ENCODE measurements around the gene MCFD2.

DNA sequence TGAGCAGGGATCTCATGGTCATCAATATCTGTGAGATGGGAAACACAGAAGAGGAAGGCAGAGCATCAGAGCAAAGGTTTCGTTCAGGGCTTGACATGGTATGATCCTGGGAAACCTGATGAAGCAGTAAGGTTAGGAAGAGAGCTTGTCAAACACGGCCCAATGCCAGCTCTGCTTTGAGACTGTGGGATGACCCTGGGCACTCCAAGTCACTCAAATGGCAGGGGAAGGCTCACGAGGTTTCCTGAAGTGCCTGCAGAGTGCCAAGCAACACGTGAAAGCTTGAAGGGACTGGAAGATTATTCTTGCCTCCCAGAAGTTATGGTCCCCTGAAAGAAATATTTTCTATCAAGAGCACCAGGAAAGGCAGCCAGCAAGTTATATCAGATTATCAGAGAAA, 6.5 kb downstream of the MCFD2 start:
- TF ChIP-seq POLR2AphosphoS5 (IDR thresholded peaks at IDR 0.05; ENCODE audit: low read depth) (no peak), GABPA (IDR thresholded peaks at IDR 0.05; ENCODE audit: low read depth) (no peak)
- TF ChIP-seq, protein P1, sequence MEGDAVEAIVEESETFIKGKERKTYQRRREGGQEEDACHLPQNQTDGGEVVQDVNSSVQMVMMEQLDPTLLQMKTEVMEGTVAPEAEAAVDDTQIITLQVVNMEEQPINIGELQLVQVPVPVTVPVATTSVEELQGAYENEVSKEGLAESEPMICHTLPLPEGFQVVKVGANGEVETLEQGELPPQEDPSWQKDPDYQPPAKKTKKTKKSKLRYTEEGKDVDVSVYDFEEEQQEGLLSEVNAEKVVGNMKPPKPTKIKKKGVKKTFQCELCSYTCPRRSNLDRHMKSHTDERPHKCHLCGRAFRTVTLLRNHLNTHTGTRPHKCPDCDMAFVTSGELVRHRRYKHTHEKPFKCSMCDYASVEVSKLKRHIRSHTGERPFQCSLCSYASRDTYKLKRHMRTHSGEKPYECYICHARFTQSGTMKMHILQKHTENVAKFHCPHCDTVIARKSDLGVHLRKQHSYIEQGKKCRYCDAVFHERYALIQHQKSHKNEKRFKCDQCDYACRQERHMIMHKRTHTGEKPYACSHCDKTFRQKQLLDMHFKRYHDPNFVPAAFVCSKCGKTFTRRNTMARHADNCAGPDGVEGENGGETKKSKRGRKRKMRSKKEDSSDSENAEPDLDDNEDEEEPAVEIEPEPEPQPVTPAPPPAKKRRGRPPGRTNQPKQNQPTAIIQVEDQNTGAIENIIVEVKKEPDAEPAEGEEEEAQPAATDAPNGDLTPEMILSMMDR (IDR thresholded peaks at IDR 0.05; ENCODE audit: insufficient read depth, low read length): no peak

All from HL-60 (cell line).